H1 (cell line): ENCODE measurements around the gene SPEN. TPM values are rescaled to one million over a fixed set of nuclear protein-coding genes. Genes with fewer than 3 reads are reported as not detected.

Experiments
- CTCF ChIA-PET: fragments of 300-600 bp; sonication (Branson Sonifier 250); formaldehyde crosslinking; loops from one replicate; lab custom pipeline; 2021; ENCODE audit not compliant: partially characterized antibody; lab: Charles Lee
- POLR2A ChIA-PET: fragments of 300-600 bp; sonication (Branson Sonifier 250); formaldehyde crosslinking; loops from one replicate; lab custom pipeline; 2021; ENCODE audit warnings: inconsistent platforms; ENCODE audit not compliant: partially characterized antibody; lab: Charles Lee
- DNase-seq, 2 experiments: peaks; one replicate each; pipeline versions ENCODE4 v3.0.0 to v3.0.0-alpha.2; 2010 to 2022; ENCODE audit warnings: low spot score in 2 of 2, low read depth in 1 of 2, mixed read lengths in 1 of 2
- FAIRE-seq: peaks from 2 replicates; lab custom pipeline; 2011; peaks lifted over from hg19 to GRCh38; lab: Jason Lieb, UNC
- H2AFZ ChIP-seq: 2 replicates; pipeline ENCODE4 v1.8.1; 2012; ENCODE audit warnings: low read length, inconsistent platforms
- H2AK5ac ChIP-seq: 2 replicates; pipeline ENCODE4 v1.6.1; 2013; ENCODE audit warnings: low read depth, low read length
- H2BK120ac ChIP-seq: replicated peaks from 2 replicates; pipeline ENCODE3; 2013; ENCODE audit warnings: low read depth, low read length, inconsistent platforms
- H2BK12ac ChIP-seq: 2 replicates; pipeline ENCODE4 v1.6.1; 2013; ENCODE audit warnings: low read depth, low read length
- H2BK15ac ChIP-seq: 2 replicates; pipeline ENCODE4 v1.6.1; 2013; ENCODE audit warnings: low read length
- H2BK20ac ChIP-seq: 2 replicates; pipeline ENCODE4 v1.6.1; 2013; ENCODE audit warnings: low read length
- H2BK5ac ChIP-seq: 2 replicates; pipeline ENCODE4 v1.6.1; 2013; ENCODE audit warnings: low read depth, low read length
- H3K14ac ChIP-seq: 2 replicates; pipeline ENCODE4 v1.6.1; 2013; ENCODE audit warnings: inconsistent platforms; ENCODE audit not compliant: insufficient read length
- H3K18ac ChIP-seq: 2 replicates; pipeline ENCODE4 v1.6.1; 2013; ENCODE audit warnings: low read length; ENCODE audit errors: extremely low read depth
- H3K23ac ChIP-seq: 2 replicates; pipeline ENCODE4 v1.6.1; 2013; ENCODE audit warnings: inconsistent platforms; ENCODE audit not compliant: insufficient read length
- H3K23me2 ChIP-seq: 2 replicates; pipeline ENCODE4 v1.6.1; 2013; ENCODE audit warnings: low read depth, low read length
- H3K27ac ChIP-seq: 2 replicates; pipeline ENCODE4 v1.6.1; 2011; ENCODE audit warnings: low read depth, low read length, inconsistent platforms
- H3K27me3 ChIP-seq, 4 experiments: replicated peaks in 1 of 4; 1 replicate in 1 of 4; 2 replicates in 3 of 4; pipeline versions ENCODE4 v1.6.1 to v1.8.1; 2011 to 2013; ENCODE audit warnings: low read length in 3 of 4, mild to moderate bottlenecking in 3 of 4, inconsistent platforms in 2 of 4, mixed read lengths in 2 of 4, moderate library complexity in 1 of 4; ENCODE audit not compliant: control insufficient read depth in 3 of 4, insufficient read depth in 3 of 4; ENCODE audit errors: extremely low read depth in 1 of 4
- H3K36me3 ChIP-seq, 4 experiments: 2 replicates each; pipeline versions ENCODE4 v1.6.1 to v1.8.1; 2011 to 2013; ENCODE audit warnings: mild to moderate bottlenecking in 4 of 4, low read length in 3 of 4, moderate library complexity in 2 of 4, control low read depth in 1 of 4, inconsistent platforms in 1 of 4; ENCODE audit not compliant: insufficient read depth in 4 of 4, control insufficient read depth in 2 of 4
- H3K4ac ChIP-seq: replicated peaks from 2 replicates; pipeline ENCODE3; 2013; ENCODE audit warnings: low read length, low read depth, mixed read lengths, inconsistent platforms; ENCODE audit not compliant: insufficient read length
- H3K4me1 ChIP-seq, 4 experiments: replicated peaks in 1 of 4; 1 replicate in 1 of 4; 2 replicates in 3 of 4; pipeline versions ENCODE4 v1.6.1 to v1.8.1; 2011 to 2013; ENCODE audit warnings: low read length in 3 of 4, inconsistent platforms in 2 of 4, mixed read lengths in 1 of 4; ENCODE audit not compliant: insufficient read depth in 4 of 4, control insufficient read depth in 3 of 4
- H3K4me2 ChIP-seq, 2 experiments: 2 replicates each; pipeline versions ENCODE4 v1.6.1 to v1.8.1; 2011 to 2013; ENCODE audit warnings: low read depth in 2 of 2, low read length in 2 of 2, control low read depth in 1 of 2, inconsistent platforms in 1 of 2, mild to moderate bottlenecking in 1 of 2; ENCODE audit not compliant: insufficient read depth in 1 of 2
- H3K4me3 ChIP-seq, 4 experiments: fragments of 200-600, 300-600 bp in 1 of 4; sonication (generic), shearing (Covaris generic), sonication (Bioruptor Twin) in 1 of 4; 2 replicates each; pipeline versions ENCODE4 v1.5.1 to v1.8.1; 2011 to 2016; ENCODE audit warnings: low read length in 4 of 4, low read depth in 3 of 4, control low read depth in 2 of 4, inconsistent platforms in 2 of 4, mild to moderate bottlenecking in 2 of 4, mixed read lengths in 1 of 4, moderate library complexity in 1 of 4; ENCODE audit not compliant: insufficient read depth in 2 of 4; ENCODE audit errors: extremely low read depth in 1 of 4
- H3K56ac ChIP-seq: replicated peaks from 2 replicates; pipeline ENCODE3; 2013; ENCODE audit warnings: low read depth, mild to moderate bottlenecking, mixed read lengths, low read length, inconsistent platforms; ENCODE audit not compliant: insufficient read length
- H3K79me1 ChIP-seq: 2 replicates; pipeline ENCODE4 v1.6.1; 2013; ENCODE audit warnings: low read depth, low read length, control low read depth
- H3K79me2 ChIP-seq, 2 experiments: 2 replicates each; pipeline versions ENCODE4 v1.6.1 to v1.8.1; 2012 to 2013; ENCODE audit warnings: low read length in 2 of 2, mild to moderate bottlenecking in 2 of 2, inconsistent platforms in 1 of 2; ENCODE audit not compliant: insufficient read depth in 2 of 2, control insufficient read depth in 1 of 2
- H3K9ac ChIP-seq, 4 experiments: replicated peaks in 1 of 4; 1 replicate in 1 of 4; 2 replicates in 3 of 4; pipeline versions ENCODE4 v1.6.1 to v1.8.1; 2011 to 2013; ENCODE audit warnings: low read depth in 3 of 4, low read length in 3 of 4, control low read depth in 2 of 4, mild to moderate bottlenecking in 2 of 4, moderate library complexity in 2 of 4, inconsistent platforms in 1 of 4; ENCODE audit errors: extremely low read depth in 1 of 4
- H3K9me3 ChIP-seq, 2 experiments: 2 replicates each; pipeline versions ENCODE4 v1.6.1 to v1.8.1; 2012 to 2013; ENCODE audit warnings: mild to moderate bottlenecking in 2 of 2, moderate library complexity in 2 of 2, control low read depth in 1 of 2, inconsistent platforms in 1 of 2, low read depth in 1 of 2, low read length in 1 of 2, mixed read lengths in 1 of 2; ENCODE audit not compliant: insufficient read depth in 2 of 2
- H4K20me1 ChIP-seq, 2 experiments: replicated peaks in 1 of 2; 2 replicates each; pipeline versions ENCODE3 to v1.8.1; 2011 to 2013; ENCODE audit warnings: inconsistent platforms in 2 of 2, low read length in 2 of 2, mild to moderate bottlenecking in 1 of 2; ENCODE audit not compliant: insufficient read depth in 2 of 2, control insufficient read depth in 1 of 2
- H4K5ac ChIP-seq: 2 replicates; pipeline ENCODE4 v1.6.1; 2013; ENCODE audit warnings: low read length, low read depth, mixed read lengths, inconsistent platforms; ENCODE audit not compliant: insufficient read length
- H4K8ac ChIP-seq: 2 replicates; pipeline ENCODE4 v1.8.0; 2013; ENCODE audit warnings: mild to moderate bottlenecking, moderate library complexity, low read length, inconsistent platforms; ENCODE audit not compliant: insufficient read depth; ENCODE audit errors: extremely low read depth
- H4K91ac ChIP-seq: replicated peaks from 2 replicates; pipeline ENCODE3; 2013; ENCODE audit warnings: low read length, mixed read lengths, inconsistent platforms; ENCODE audit not compliant: insufficient read length
- BCL11A ChIP-seq, 2 experiments: IDR thresholded peaks; one replicate each; pipeline ENCODE4 v1.6.1; 2011; ENCODE audit warnings: low read depth in 2 of 2, low read length in 2 of 2, mild to moderate bottlenecking in 2 of 2
- SP1 ChIP-seq: IDR thresholded peaks from 2 replicates; pipeline ENCODE4 v1.6.1; 2011; ENCODE audit warnings: low read depth, low read length
- WGBS, 2 experiments: shearing (Covaris generic) in 1 of 2; methylation state at CpG; one replicate each; pipeline versions ENCODE4 v1.1.6 to v1.1.7; 2013 to 2015; ENCODE audit warnings: low lambda C conversion rate in 2 of 2, mixed read lengths in 2 of 2, inconsistent platforms in 1 of 2, low coverage in 1 of 2, missing lambda C conversion rate in 1 of 2; ENCODE audit not compliant: insufficient replicate concordance in 2 of 2, insufficient coverage in 1 of 2, insufficient read length in 1 of 2; ENCODE audit errors: extremely low coverage in 1 of 2, missing lambda C conversion rate in 1 of 2; 5-methylcytosine and 5-hydroxymethylcytosine counted together
- polyA plus RNA-seq, 7 experiments: library from polyadenylated mRNA; depleted of rRNA in 3 of 7; stranded (reverse) in 5 of 7; unstranded in 2 of 7; fragments of >200 nt in 5 of 7; fragments of 200-250 nt in 2 of 7; gene quantifications; 1 replicate in 5 of 7; 2 replicates in 1 of 7; 4 replicates in 1 of 7; pipeline versions ENCODE4 v1.2.1 to v1.2.3, GENCODE V29; 2011 to 2013; ENCODE audit warnings: missing spikeins in 2 of 7, mixed read lengths in 2 of 7
- total RNA-seq: library from RNA; stranded (reverse); fragmentation: NEBNext Ultra II Directional; extraction: Animal tissue kit (Norgen Biotek cat#: 25700); gene quantifications from 2 replicates; pipeline ENCODE4 v1.2.1, GENCODE V29; 2021

SPEN gene
- total and polyA plus RNA-seq, 2 of the 8 experiments (the other 6 are each of a cell fraction or from before 2014, with no cell fraction given) = 12.5 to 52.1 TPM

DNA sequence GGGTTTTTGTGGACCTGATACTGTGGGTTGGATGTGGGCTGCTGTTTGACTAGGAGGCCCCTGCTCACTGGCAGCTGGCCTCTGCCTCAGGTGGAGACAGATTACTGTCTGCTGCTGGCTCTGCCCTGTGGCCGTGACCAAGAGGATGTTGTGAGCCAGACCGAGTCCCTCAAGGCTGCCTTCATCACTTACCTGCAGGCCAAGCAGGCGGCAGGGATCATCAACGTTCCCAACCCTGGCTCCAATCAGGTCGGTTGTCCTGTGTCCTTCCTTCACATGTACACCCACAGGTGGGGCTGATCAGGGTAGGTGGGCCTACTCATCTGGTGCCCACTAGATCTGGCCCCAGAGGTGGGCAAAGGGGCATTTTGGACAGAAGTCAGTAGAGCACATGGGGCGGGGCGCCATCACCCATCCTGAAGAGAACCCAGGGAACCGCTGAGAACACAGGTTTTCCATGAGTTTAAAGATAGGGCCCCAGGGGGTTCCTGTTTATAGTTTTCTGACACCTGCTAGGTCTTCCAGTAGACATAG, 91.2 kb downstream of the SPEN start:
- H3K27me3 ChIP-seq = no peaks in the 10 kb centered on the region; a peak in 1 of 7 replicates
- H4K91ac ChIP-seq = no peak overlapping the region
- no peak overlapping the region for H3K23ac ChIP-seq
- H4K20me1 ChIP-seq = peaks cover 2 to 18% of the 10 kb centered on the region in 2 experiments
- H2BK120ac ChIP-seq = no peak overlapping the region
- DNase-seq (no peak), FAIRE-seq (no peak)
- WGBS, 2 experiments = 92% methylated on average over 8 of the region's 8 CpGs; no CpG with 5 or more reads in 1 of the 2 experiments
- no peaks in the 10 kb centered on the region for H3K23me2 ChIP-seq
- no peak for TF ChIP-seq BCL11A (IDR thresholded peaks at IDR 0.05; ENCODE audit: low read depth in 2 of 2, low read length in 2 of 2)
- no peak for TF ChIP-seq SP1
- peaks cover 19 to 68% (median 37%) of the 10 kb centered on the region in 4 experiments for H3K36me3 ChIP-seq
- H2AK5ac ChIP-seq = no peak overlapping the region
- no peak overlapping the region for H3K9ac ChIP-seq
- H3K4me2 ChIP-seq = no peak overlapping the region
- no peak overlapping the region for H3K4me3 ChIP-seq
- H3K18ac ChIP-seq = no peak overlapping the region
- H3K14ac ChIP-seq = no peak overlapping the region
- H3K79me1 ChIP-seq = no peaks in the 10 kb centered on the region; the same call in 1 of the 2 replicates
- no peak overlapping the region for H2BK20ac ChIP-seq
- ChIA-PET POLR2A (no interaction called here), CTCF (interaction anchor here (0.6 to 4.2 kb wide), 13 partner anchors 10 to 172 kb away, joined by 3 to 30 read pairs (median 5); partner anchors contain the start of gene SPEN)
- no peak overlapping the region for H2BK5ac ChIP-seq
- H3K4ac ChIP-seq = no peak overlapping the region
- H3K56ac ChIP-seq = no peak overlapping the region
- H2BK15ac ChIP-seq = no peak overlapping the region
- H3K9me3 ChIP-seq = no peaks in the 10 kb centered on the region
- no peak overlapping the region for H2BK12ac ChIP-seq
- no peak overlapping the region for H3K27ac ChIP-seq
- H2AFZ ChIP-seq = no peak overlapping the region
- no peak overlapping the region; the same call in 1 of the 2 replicates for H4K8ac ChIP-seq
- no peak overlapping the region for H4K5ac ChIP-seq
- H3K79me2 ChIP-seq = no peaks in the 10 kb centered on the region
- no peaks in the 10 kb centered on the region; a peak in 1 of 7 replicates for H3K4me1 ChIP-seq
